DOHH2 (cell line): ENCODE results near the gene NDUFA5.

Experiments used
- H3F3A ChIP-seq: fragments of 200-600 bp; sonication (generic), shearing (Covaris generic); 2 replicates; pipeline ENCODE4 v1.6.0; 2016; ENCODE audit warnings: antibody characterized with exemption, mild to moderate bottlenecking; ENCODE audit not compliant: control insufficient read depth, insufficient read depth
- H3K27ac ChIP-seq: fragments of 200-600 bp; sonication (generic); 2 replicates; pipeline ENCODE4 v1.5.1; 2014; ENCODE audit warnings: low read depth, mild to moderate bottlenecking, low read length, moderate library complexity
- H3K27me3 ChIP-seq: fragments of 200-600 bp; sonication (generic); 2 replicates; pipeline ENCODE4 v1.6.1; 2014; ENCODE audit warnings: mild to moderate bottlenecking, low read length, mixed read lengths; ENCODE audit not compliant: control insufficient read depth
- H3K36me3 ChIP-seq: fragments of 200-600 bp; sonication (generic); 2 replicates; pipeline ENCODE4 v1.6.1; 2014; ENCODE audit warnings: mild to moderate bottlenecking, low read length, moderate library complexity, mixed read lengths; ENCODE audit not compliant: control insufficient read depth
- H3K4me1 ChIP-seq: fragments of 200-600 bp; sonication (generic); 2 replicates; pipeline ENCODE4 v1.6.1; 2014; ENCODE audit warnings: mild to moderate bottlenecking, low read length, mixed read lengths; ENCODE audit not compliant: control insufficient read depth
- H3K4me2 ChIP-seq: fragments of 200-600 bp; sonication (generic); 2 replicates; pipeline ENCODE4 v1.6.0; 2014; ENCODE audit warnings: mild to moderate bottlenecking, low read length, moderate library complexity
- H3K4me3 ChIP-seq: fragments of 200-600 bp; sonication (generic); 2 replicates; pipeline ENCODE4 v1.5.1; 2014; ENCODE audit warnings: mild to moderate bottlenecking, low read length, mixed read lengths
- H3K79me2 ChIP-seq: fragments of 200-600 bp; sonication (generic); 2 replicates; pipeline ENCODE4 v1.6.1; 2014; ENCODE audit warnings: mild to moderate bottlenecking, low read length, mixed read lengths; ENCODE audit not compliant: control insufficient read depth
- H3K9me2 ChIP-seq: fragments of 200-600 bp; sonication (generic); replicated peaks from 2 replicates; pipeline ENCODE4 v1.6.1; 2014; ENCODE audit warnings: mild to moderate bottlenecking, low read length, mixed read lengths; ENCODE audit not compliant: control insufficient read depth
- H3K9me3 ChIP-seq: fragments of 200-600 bp; sonication (generic); 2 replicates; pipeline ENCODE4 v1.6.1; 2014; ENCODE audit warnings: antibody characterized with exemption, low read length, mixed read lengths; ENCODE audit not compliant: control insufficient read depth, insufficient read depth
- H4K20me1 ChIP-seq: fragments of 200-600 bp; sonication (generic); 2 replicates; pipeline ENCODE4 v1.6.0; 2014; ENCODE audit warnings: low read depth, mild to moderate bottlenecking, antibody characterized with exemption, low read length, moderate library complexity; ENCODE audit not compliant: control insufficient read depth, insufficient read depth
- CTCF ChIP-seq: fragments of 200-600 bp; sonication (generic); IDR thresholded peaks from one replicate; pipeline ENCODE4 v1.5.1; 2014; ENCODE audit warnings: antibody characterized with exemption, mild to moderate bottlenecking, low read depth, low read length; ENCODE audit not compliant: poor library complexity, severe bottlenecking
- EZH2phosphoT487 ChIP-seq: fragments of 200-600 bp; sonication (generic); IDR thresholded peaks from 2 replicates; pipeline ENCODE4 v1.6.1; 2017; ENCODE audit warnings: borderline replicate concordance, mild to moderate bottlenecking, antibody characterized with exemption, low read length, moderate library complexity, mixed read lengths

The NDUFA5 gene

DNA sequence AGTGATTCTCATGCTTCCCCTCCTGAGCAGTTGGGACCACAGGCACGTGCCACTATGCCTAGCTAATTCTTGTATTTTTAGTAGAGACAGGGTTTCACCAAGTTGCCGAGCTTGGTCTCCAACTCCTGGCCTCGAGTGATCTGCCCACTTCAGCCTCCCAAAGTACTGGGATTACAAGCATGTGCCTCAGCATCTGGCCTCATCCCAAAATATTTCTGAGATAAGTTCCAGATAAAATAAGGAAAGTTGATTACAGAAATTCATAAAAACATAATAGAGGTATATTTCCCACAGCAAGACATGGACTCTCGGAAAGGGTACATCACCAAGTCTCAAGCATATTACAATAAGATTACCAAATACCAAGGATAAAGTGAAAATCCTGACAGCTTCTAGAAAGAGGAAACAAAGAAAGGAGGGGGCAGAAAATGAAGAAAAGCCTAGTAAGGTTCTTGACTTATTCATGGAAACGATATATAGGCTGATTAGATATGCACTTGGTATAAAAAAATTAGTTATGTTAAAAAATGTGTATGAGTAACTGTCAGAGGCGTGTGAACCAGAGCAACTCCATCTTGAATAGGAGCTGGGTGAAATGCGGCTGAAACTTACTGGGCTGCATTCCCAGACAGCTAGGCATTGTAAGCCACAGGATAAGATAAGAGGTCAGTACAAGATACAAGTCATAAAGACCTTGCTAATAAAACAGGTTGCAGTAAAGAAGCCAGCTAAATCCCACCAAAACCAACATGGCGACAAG, 58.2 kb downstream of the NDUFA5 start:
- Histone ChIP-seq H3K4me1 (no peaks in the 10 kb centered on the region), H3K9me2 (no peaks in the 10 kb centered on the region), H4K20me1 (no peaks in the 10 kb centered on the region), H3K27ac (no peak overlapping the region), H3K36me3 (no peaks in the 10 kb centered on the region), H3K27me3 (peaks cover 3% of the 10 kb centered on the region; the same call in 1 of the 2 replicates), H3F3A (no peaks in the 10 kb centered on the region), H3K4me2 (no peak overlapping the region), H3K9me3 (no peaks in the 10 kb centered on the region), H3K79me2 (no peaks in the 10 kb centered on the region), H3K4me3 (no peak overlapping the region)
- TF ChIP-seq EZH2phosphoT487 (no peak), CTCF (no peak)

- no peaks in the 10 kb centered on the region for H4K20me1 ChIP-seq
- H3K4me1 ChIP-seq = no peaks in the 10 kb centered on the region
- no peak overlapping the region for H3K4me2 ChIP-seq
- no peak overlapping the region for H3K4me3 ChIP-seq
- H3F3A ChIP-seq = no peaks in the 10 kb centered on the region
- no peak overlapping the region for H3K27ac ChIP-seq
- H3K79me2 ChIP-seq = no peaks in the 10 kb centered on the region
- no peaks in the 10 kb centered on the region for H3K9me2 ChIP-seq
- peaks cover 3% of the 10 kb centered on the region for H3K27me3 ChIP-seq
- no peak for TF ChIP-seq EZH2phosphoT487
- TF ChIP-seq CTCF = no peak
- H3K9me3 ChIP-seq = no peaks in the 10 kb centered on the region
- no peaks in the 10 kb centered on the region for H3K36me3 ChIP-seq
Observed at GRCh38 chr7:123498601-123499000, 59.0 kb downstream of the NDUFA5 start.

DNA sequence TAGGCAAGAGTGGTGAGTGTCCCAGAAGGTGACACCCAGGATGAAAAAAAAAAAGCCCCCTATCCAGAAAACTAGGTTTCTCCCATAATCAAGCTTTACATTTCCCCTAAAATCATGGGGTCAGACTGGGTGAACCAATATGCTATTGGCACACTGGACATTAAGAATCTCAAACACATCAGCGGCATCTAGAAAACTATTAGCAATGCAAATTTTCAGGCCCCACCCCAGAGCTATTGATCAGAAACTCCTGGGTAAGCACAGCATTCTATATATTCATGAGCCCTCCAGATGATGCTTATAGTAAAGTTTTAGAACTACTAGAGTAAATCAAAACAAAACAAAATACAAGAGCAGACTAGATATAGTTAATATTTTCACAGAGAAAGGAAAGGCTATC, 59.6 kb downstream of the NDUFA5 start:
- H3K9me2 ChIP-seq = no peaks in the 10 kb centered on the region
- no peaks in the 10 kb centered on the region for H3K79me2 ChIP-seq
- H3K9me3 ChIP-seq = no peaks in the 10 kb centered on the region
- H4K20me1 ChIP-seq = no peaks in the 10 kb centered on the region
- H3K27ac ChIP-seq = no peak overlapping the region
- H3K4me3 ChIP-seq = no peak overlapping the region
- no peak overlapping the region for H3K4me2 ChIP-seq
- H3K4me1 ChIP-seq = no peaks in the 10 kb centered on the region
- H3F3A ChIP-seq = no peaks in the 10 kb centered on the region
- H3K27me3 ChIP-seq = peaks cover 6% of the 10 kb centered on the region
- no peak for TF ChIP-seq CTCF
- TF ChIP-seq EZH2phosphoT487 = no peak
- no peaks in the 10 kb centered on the region for H3K36me3 ChIP-seq
